ENCODE results near the gene PRSS56. TPM values are rescaled to one million over a fixed set of nuclear protein-coding genes. Genes with fewer than 3 reads are reported as not detected.

Gene PRSS56
- total and polyA plus RNA-seq, 2 donors from 2014 or later, result not detected

DNA sequence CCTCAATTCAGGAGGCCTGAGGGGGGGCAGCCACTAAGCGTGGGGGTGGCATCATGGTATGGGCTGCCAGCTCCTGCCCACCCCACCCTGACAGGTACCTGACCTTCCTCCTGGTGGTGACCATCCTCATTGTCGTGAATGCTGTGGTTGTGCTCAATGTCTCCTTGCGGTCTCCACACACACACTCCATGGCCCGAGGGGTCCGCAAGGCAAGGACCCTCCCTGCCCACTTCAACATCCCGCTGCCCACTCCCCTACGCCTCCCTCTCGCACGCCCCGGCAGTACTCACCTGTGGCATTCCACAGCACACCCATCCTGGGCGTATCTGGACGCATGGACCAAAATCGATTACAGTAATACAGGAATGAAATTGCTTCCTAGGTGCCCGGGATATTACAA, 23.3 kb downstream of the PRSS56 start:
- Histone ChIP-seq H3K4me3 (ENCODE audit: low read length in 3 of 3) (no peak overlapping the region), H3K9ac (ENCODE audit: low read length in 3 of 3) (no peak overlapping the region), H3K9me3 (ENCODE audit: control insufficient read depth in 2 of 3, insufficient read depth in 1 of 3, low read length in 3 of 3) (no peaks in the 10 kb centered on the region), H3K4me1 (ENCODE audit: control insufficient read depth in 2 of 3, insufficient read depth in 2 of 3, low read depth in 1 of 3, low read length in 3 of 3) (no peaks in the 10 kb centered on the region), H3K27me3 (ENCODE audit: control insufficient read depth, insufficient read depth, low read length) (no peaks in the 10 kb centered on the region), H3K36me3 (ENCODE audit: control insufficient read depth in 2 of 3, insufficient read depth in 3 of 3, low read length in 3 of 3) (peaks cover 0 to 2% (median 0%) of the 10 kb centered on the region in 3 donors), H3K27ac (ENCODE audit: low read depth in 2 of 2, low read length in 2 of 2) (no peak overlapping the region)
- TF ChIP-seq, protein P1, sequence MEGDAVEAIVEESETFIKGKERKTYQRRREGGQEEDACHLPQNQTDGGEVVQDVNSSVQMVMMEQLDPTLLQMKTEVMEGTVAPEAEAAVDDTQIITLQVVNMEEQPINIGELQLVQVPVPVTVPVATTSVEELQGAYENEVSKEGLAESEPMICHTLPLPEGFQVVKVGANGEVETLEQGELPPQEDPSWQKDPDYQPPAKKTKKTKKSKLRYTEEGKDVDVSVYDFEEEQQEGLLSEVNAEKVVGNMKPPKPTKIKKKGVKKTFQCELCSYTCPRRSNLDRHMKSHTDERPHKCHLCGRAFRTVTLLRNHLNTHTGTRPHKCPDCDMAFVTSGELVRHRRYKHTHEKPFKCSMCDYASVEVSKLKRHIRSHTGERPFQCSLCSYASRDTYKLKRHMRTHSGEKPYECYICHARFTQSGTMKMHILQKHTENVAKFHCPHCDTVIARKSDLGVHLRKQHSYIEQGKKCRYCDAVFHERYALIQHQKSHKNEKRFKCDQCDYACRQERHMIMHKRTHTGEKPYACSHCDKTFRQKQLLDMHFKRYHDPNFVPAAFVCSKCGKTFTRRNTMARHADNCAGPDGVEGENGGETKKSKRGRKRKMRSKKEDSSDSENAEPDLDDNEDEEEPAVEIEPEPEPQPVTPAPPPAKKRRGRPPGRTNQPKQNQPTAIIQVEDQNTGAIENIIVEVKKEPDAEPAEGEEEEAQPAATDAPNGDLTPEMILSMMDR (IDR thresholded peaks at IDR 0.05; ENCODE audit: borderline replicate concordance, extremely low read depth, insufficient read depth), result no peak
- intact Hi-C loops (cut with DNase I), result no loop called here
- DNase-seq (no peak), FAIRE-seq (no peak)

DNA sequence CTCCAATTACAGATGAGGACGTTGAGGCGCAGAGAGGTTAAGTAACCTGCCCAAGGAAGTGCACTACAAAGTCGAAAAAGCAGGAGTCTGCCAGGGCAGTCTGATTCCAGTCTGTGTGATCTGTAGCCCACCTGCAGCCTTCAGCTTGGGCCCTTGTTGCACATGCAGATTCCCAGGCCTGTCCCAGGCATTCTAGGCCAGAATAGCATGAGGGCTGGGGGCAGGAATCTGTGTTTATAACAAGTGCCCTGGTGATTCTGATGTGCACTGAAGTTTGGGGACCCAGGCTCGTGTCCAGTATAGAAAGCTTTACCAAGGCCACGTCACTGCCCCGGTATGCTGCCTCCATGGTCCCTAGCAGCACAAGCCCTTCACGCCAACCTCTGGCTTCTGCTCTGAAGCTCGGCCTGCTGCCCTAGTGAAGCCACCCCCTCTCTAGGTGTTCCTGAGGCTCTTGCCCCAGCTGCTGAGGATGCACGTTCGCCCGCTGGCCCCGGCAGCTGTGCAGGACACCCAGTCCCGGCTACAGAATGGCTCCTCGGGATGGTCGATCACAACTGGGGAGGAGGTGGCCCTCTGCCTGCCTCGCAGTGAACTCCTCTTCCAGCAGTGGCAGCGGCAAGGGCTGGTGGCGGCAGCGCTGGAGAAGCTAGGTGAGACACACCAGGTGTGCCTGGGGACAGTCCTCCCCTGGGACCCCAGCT, 23.9 kb downstream of the PRSS56 start:
- Histone ChIP-seq H3K9me3 (ENCODE audit: control insufficient read depth in 2 of 3, insufficient read depth in 1 of 3, low read length in 3 of 3) (no peaks in the 10 kb centered on the region), H3K27me3 (ENCODE audit: control insufficient read depth, insufficient read depth, low read length) (no peaks in the 10 kb centered on the region), H3K36me3 (ENCODE audit: control insufficient read depth in 2 of 3, insufficient read depth in 3 of 3, low read length in 3 of 3) (peaks cover 0 to 2% (median 0%) of the 10 kb centered on the region in 3 donors), H3K27ac (ENCODE audit: low read depth in 2 of 2, low read length in 2 of 2) (no peak overlapping the region), H3K9ac (ENCODE audit: low read length in 3 of 3) (no peak overlapping the region), H3K4me1 (ENCODE audit: control insufficient read depth in 2 of 3, insufficient read depth in 2 of 3, low read depth in 1 of 3, low read length in 3 of 3) (no peaks in the 10 kb centered on the region), H3K4me3 (ENCODE audit: low read length in 3 of 3) (no peak overlapping the region)
- DNase-seq (no peak), FAIRE-seq (no peak)
- intact Hi-C loops (cut with DNase I), result no loop called here
- TF ChIP-seq, protein P1 (IDR thresholded peaks at IDR 0.05; ENCODE audit: borderline replicate concordance, extremely low read depth, insufficient read depth), result no peak

DNA sequence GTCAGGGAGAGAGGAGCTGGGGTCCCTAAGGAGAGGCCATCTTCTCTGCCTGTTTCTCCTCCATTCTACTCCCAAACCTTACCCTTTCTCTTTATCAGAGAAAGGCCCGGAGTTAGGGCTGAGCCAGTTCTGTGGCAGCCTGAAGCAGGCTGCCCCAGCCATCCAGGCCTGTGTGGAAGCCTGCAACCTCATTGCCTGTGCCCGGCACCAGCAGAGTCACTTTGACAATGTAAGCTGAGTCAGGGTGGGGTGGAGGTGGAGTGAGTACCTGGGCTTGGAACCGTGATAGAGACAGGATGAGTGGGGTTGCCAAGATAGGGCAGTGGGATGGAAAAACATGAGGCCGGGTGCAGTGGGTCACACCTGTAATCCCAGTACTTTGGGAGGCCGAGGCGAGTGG, 24.5 kb downstream of the PRSS56 start:
- H3K36me3 ChIP-seq (ENCODE audit: control insufficient read depth in 2 of 3, insufficient read depth in 3 of 3, low read length in 3 of 3), result peaks cover 0 to 2% (median 0%) of the 10 kb centered on the region in 3 donors
- FAIRE-seq, result no peak
- no peaks in the 10 kb centered on the region for H3K27me3 ChIP-seq (ENCODE audit: control insufficient read depth, insufficient read depth, low read length)
- peaks cover 0 to 2% (median 0%) of the 10 kb centered on the region in 3 donors for H3K4me1 ChIP-seq (ENCODE audit: control insufficient read depth in 2 of 3, insufficient read depth in 2 of 3, low read depth in 1 of 3, low read length in 3 of 3)
- TF ChIP-seq, protein P1 (IDR thresholded peaks at IDR 0.05; ENCODE audit: borderline replicate concordance, extremely low read depth, insufficient read depth), result no peak
- no peak for DNase-seq
- no peaks in the 10 kb centered on the region for H3K9me3 ChIP-seq (ENCODE audit: control insufficient read depth in 2 of 3, insufficient read depth in 1 of 3, low read length in 3 of 3)
- no peak overlapping the region for H3K9ac ChIP-seq (ENCODE audit: low read length in 3 of 3)
- intact Hi-C loops (cut with DNase I), result no loop called here
- no peak overlapping the region for H3K4me3 ChIP-seq (ENCODE audit: low read length in 3 of 3)
- H3K27ac ChIP-seq (ENCODE audit: low read depth in 2 of 2, low read length in 2 of 2), result no peak overlapping the region

Measured in kidney (tissue), 14 donors.